ENCODE data around the gene TNFRSF19.
A peak's percentile ranks its signal among the peaks of the same experiment; 100 is the strongest.
"Not testable (repeated sequence)": the region's sequence is repeated elsewhere in the genome, so short reads cannot be mapped to it uniquely, and the experiment has no call there.

The TNFRSF19 gene, protein sequence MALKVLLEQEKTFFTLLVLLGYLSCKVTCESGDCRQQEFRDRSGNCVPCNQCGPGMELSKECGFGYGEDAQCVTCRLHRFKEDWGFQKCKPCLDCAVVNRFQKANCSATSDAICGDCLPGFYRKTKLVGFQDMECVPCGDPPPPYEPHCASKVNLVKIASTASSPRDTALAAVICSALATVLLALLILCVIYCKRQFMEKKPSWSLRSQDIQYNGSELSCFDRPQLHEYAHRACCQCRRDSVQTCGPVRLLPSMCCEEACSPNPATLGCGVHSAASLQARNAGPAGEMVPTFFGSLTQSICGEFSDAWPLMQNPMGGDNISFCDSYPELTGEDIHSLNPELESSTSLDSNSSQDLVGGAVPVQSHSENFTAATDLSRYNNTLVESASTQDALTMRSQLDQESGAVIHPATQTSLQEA

GRCh38 chr13:23570099-23570920, at the start of gene TNFRSF19:
Gene TNFRSF19, plus strand, starts transcription at chr13:23570412. Its CDS starts 19,772 bp downstream, at chr13:23590184.
- peak; percentile 86 for DNase-seq (ENCODE audit: low read depth)
- TF ChIP-seq, protein P1, sequence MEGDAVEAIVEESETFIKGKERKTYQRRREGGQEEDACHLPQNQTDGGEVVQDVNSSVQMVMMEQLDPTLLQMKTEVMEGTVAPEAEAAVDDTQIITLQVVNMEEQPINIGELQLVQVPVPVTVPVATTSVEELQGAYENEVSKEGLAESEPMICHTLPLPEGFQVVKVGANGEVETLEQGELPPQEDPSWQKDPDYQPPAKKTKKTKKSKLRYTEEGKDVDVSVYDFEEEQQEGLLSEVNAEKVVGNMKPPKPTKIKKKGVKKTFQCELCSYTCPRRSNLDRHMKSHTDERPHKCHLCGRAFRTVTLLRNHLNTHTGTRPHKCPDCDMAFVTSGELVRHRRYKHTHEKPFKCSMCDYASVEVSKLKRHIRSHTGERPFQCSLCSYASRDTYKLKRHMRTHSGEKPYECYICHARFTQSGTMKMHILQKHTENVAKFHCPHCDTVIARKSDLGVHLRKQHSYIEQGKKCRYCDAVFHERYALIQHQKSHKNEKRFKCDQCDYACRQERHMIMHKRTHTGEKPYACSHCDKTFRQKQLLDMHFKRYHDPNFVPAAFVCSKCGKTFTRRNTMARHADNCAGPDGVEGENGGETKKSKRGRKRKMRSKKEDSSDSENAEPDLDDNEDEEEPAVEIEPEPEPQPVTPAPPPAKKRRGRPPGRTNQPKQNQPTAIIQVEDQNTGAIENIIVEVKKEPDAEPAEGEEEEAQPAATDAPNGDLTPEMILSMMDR (conservative IDR thresholded peaks at IDR 0.05; ENCODE audit: control insufficient read depth, insufficient read depth, low read depth, low read length) = no peak

DNA sequence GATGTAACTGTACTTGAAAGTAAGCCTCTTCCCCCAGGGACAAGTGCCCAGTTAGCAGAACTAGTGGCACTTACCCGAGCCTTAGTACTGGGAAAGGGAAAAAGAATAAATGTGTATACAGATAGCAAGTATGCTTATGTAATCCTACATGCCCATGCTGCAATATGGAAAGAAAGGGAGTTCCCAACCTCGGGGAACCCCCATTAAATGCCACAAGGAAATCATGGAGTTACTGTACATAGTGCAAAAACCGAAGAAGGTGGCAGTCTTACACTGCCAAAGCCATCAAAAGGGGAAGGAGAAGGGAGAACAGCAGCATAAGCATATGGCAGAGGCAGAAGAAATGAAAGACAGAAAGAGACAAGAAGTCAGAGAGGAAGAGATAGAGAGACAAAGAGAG, 40.3 kb upstream of the TNFRSF19 start:
- not testable (repeated sequence) for H3K4me3 ChIP-seq (ENCODE audit: control insufficient read depth, low read depth, low read length); DNase-seq (ENCODE audit: low read depth)

More at GRCh38 chr13:23570099-23570920, at the start of gene TNFRSF19:
- H3K4me3 ChIP-seq (ENCODE audit: control insufficient read depth, low read depth, low read length) = no peak within 1 kb of the TSS

- no peak for DNase-seq (ENCODE audit: low read depth)
- TF ChIP-seq, protein P1 (conservative IDR thresholded peaks at IDR 0.05; ENCODE audit: control insufficient read depth, insufficient read depth, low read depth, low read length) = no peak
- no peak overlapping the region for H3K4me3 ChIP-seq (ENCODE audit: control insufficient read depth, low read depth, low read length)
Measured at GRCh38 chr13:23531446-23531845, 38.8 kb upstream of the TNFRSF19 start.

DNA sequence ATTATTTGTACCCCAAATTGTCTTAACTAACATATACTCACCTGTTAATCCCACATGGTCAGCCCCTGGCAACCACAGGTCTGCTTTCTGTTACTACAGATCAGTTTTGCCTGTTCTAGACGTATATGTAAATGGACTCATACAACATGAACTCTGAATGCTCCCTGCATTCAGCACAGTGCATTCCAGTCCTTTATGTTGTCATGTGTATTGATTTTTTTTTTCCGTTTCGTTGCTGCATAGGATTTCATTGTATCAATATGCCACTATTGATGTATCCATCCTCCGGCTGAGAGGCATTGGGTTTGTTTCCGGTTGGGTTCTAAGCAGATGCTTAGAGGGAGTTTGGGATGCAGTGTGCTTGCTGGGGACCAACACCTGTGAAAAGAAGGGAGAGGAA, 36.1 kb upstream of the TNFRSF19 start:
- H3K4me3 ChIP-seq (ENCODE audit: control insufficient read depth, low read depth, low read length) = no peak overlapping the region
- TF ChIP-seq, protein P1 (conservative IDR thresholded peaks at IDR 0.05; ENCODE audit: control insufficient read depth, insufficient read depth, low read depth, low read length) = no peak
- DNase-seq (ENCODE audit: low read depth) = no peak

GRCh38 chr13:23541221-23541824, 28.9 kb upstream of the TNFRSF19 start:
- DNase-seq (ENCODE audit: low read depth) = no peak
- TF ChIP-seq, protein P1 (conservative IDR thresholded peaks at IDR 0.05; ENCODE audit: control insufficient read depth, insufficient read depth, low read depth, low read length) = no peak
- H3K4me3 ChIP-seq (ENCODE audit: control insufficient read depth, low read depth, low read length) = no peak overlapping the region

GRCh38 chr13:23544668-23545067, 25.5 kb upstream of the TNFRSF19 start:
- TF ChIP-seq, protein P1 (conservative IDR thresholded peaks at IDR 0.05; ENCODE audit: control insufficient read depth, insufficient read depth, low read depth, low read length) = no peak
- no peak overlapping the region for H3K4me3 ChIP-seq (ENCODE audit: control insufficient read depth, low read depth, low read length)
- no peak for DNase-seq (ENCODE audit: low read depth)
